Osteoblast (primary cell): ENCODE results near the gene PAK1. TPM values are rescaled to one million over a fixed set of nuclear protein-coding genes. Genes with fewer than 3 reads are reported as not detected.

Experiments
- DNase-seq: peaks from one replicate; pipeline ENCODE4 v3.0.0; 2011; ENCODE audit warnings: low spot score, mixed read lengths; ENCODE audit not compliant: insufficient read length; ENCODE audit errors: missing footprints
- H2AFZ ChIP-seq: 2 replicates; pipeline ENCODE4 v1.6.0; 2011; ENCODE audit warnings: mild to moderate bottlenecking, low read length
- H3K27ac ChIP-seq: 2 replicates; pipeline ENCODE4 v1.5.1; 2011; ENCODE audit warnings: mild to moderate bottlenecking, low read depth, low read length, moderate library complexity
- H3K27me3 ChIP-seq: 2 replicates; pipeline ENCODE4 v1.6.0; 2012; ENCODE audit warnings: mild to moderate bottlenecking, control low read depth, inconsistent platforms, low read length, moderate library complexity; ENCODE audit not compliant: insufficient read depth
- H3K36me3 ChIP-seq: 2 replicates; pipeline ENCODE4 v1.5.1; 2011; ENCODE audit warnings: mild to moderate bottlenecking, low read length, control low read depth, moderate library complexity; ENCODE audit not compliant: insufficient read depth
- H3K4me1 ChIP-seq: 2 replicates; pipeline ENCODE4 v1.5.1; 2011; ENCODE audit warnings: mild to moderate bottlenecking, low read length, control low read depth, moderate library complexity; ENCODE audit not compliant: insufficient read depth
- H3K4me2 ChIP-seq: 2 replicates; pipeline ENCODE4 v1.6.0; 2011; ENCODE audit warnings: mild to moderate bottlenecking, low read length; ENCODE audit not compliant: insufficient read depth
- H3K4me3 ChIP-seq: fragments of 200-600 bp; sonication (generic); 3 replicates; pipeline ENCODE4 v1.5.1; 2012; ENCODE audit warnings: mild to moderate bottlenecking, low read length, inconsistent platforms; ENCODE audit not compliant: insufficient read depth
- H3K79me2 ChIP-seq: 2 replicates; pipeline ENCODE4 v1.6.0; 2012; ENCODE audit warnings: mild to moderate bottlenecking, low read length, control low read depth, inconsistent platforms; ENCODE audit not compliant: insufficient read depth
- H3K9me3 ChIP-seq: 2 replicates; pipeline ENCODE4 v1.5.1; 2011; ENCODE audit warnings: low read depth, low read length, control low read depth
- H4K20me1 ChIP-seq: 2 replicates; pipeline ENCODE4 v1.6.0; 2012; ENCODE audit warnings: mild to moderate bottlenecking, low read length, control low read depth; ENCODE audit not compliant: insufficient read depth
- CTCF ChIP-seq: IDR thresholded peaks from 2 replicates; pipeline ENCODE4 v1.5.1; 2011; ENCODE audit warnings: mild to moderate bottlenecking, low read depth, low read length, moderate library complexity; ENCODE audit errors: extremely low read depth
- total RNA-seq: library from RNA; depleted of rRNA; stranded (reverse); fragments of >200 nt; gene quantifications from 2 replicates; pipeline ENCODE4 v1.2.3, GENCODE V29; 2012

Gene PAK1
- total RNA-seq, 1 donor: 34.4 TPM

DNA sequence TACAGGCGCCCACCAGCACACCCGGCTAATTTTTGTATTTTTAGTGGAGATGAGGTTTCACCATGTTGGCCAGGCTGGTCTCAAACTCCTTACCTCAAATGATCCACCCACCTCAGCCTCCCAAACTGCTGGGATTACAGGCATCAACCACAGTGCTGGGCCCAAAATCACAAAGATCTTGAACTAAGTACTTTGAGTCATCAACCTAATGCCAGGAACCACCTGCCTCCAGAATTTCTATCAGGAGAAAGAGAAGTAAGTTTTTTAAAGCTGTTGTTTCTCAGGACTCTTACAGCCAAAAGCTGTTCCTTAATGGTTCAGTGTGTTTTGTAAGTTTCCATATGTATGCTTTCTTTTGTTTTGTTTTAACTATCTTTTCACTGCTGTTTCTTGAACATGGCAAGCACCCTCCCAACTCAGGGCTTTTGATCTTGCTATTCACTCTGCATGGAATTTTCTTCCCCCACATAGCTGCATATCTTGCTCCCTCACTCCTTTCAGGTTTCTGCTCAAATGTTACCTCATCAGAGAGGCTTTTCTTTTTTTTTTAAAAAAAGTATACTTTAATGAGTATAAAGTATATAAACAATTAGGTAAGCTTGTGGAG, 6.0 kb upstream of the PAK1 start:
- no peaks in the 10 kb centered on the region for H3K36me3 ChIP-seq
- no peak for DNase-seq
- TF ChIP-seq CTCF: no peak
- H3K27ac ChIP-seq: no peak overlapping the region
- H3K4me2 ChIP-seq: no peak overlapping the region
- H3K9me3 ChIP-seq: no peaks in the 10 kb centered on the region
- H3K27me3 ChIP-seq: peaks cover 4% of the 10 kb centered on the region
- no peaks in the 10 kb centered on the region for H3K4me1 ChIP-seq
- no peak overlapping the region for H3K4me3 ChIP-seq
- H2AFZ ChIP-seq: no peak overlapping the region
- H3K79me2 ChIP-seq: no peaks in the 10 kb centered on the region
- no peaks in the 10 kb centered on the region for H4K20me1 ChIP-seq

DNA sequence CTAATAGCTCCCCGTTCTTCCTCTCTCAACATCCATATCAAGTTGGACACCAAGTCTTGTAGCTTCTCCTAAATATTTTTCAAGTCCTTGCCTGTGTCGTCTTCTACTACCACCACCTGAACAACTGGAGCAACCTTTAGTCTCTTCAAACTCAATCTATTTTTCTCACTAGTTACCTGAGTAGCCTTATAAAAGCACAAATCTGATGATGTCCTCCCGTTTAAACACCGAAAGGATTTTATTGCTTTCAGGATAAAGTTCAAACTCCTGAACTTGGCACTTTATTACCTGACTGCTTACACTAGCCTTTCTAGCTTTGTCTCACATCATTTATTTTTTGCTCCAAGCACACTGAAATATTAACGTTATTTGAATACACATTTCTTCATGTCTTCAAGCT, 1.3 kb upstream of the PAK1 start:
- Histone ChIP-seq H3K4me2 (no peak overlapping the region), H4K20me1 (no peaks in the 10 kb centered on the region), H3K27ac (no peak overlapping the region), H3K9me3 (no peaks in the 10 kb centered on the region), H2AFZ (no peak overlapping the region), H3K4me3 (no peak overlapping the region), H3K79me2 (no peaks in the 10 kb centered on the region), H3K4me1 (peaks cover 4% of the 10 kb centered on the region), H3K36me3 (no peaks in the 10 kb centered on the region), H3K27me3 (peaks cover 39% of the 10 kb centered on the region)
- DNase-seq: no peak
- TF ChIP-seq CTCF: no peak

DNA sequence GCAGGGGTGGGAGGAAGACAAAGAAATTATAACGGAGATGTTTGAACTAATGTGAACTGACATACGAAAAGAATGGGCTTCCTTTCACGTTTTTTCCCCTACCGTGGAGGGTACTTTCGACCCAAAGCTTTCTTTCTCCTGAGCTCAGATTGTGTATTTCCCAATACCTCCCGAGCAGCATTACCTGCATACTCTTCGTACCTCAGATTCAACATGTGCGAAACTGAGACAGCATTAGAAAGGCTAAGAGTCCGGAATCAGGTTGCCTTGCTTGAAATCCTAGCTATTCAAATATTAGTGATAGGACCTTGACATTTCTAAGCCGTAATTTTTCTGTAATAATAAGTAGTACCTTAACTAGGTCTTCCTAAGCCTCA, 778 bp upstream of the PAK1 start:
- Histone ChIP-seq H3K9me3 (no peaks in the 10 kb centered on the region), H3K4me1 (peaks cover 4% of the 10 kb centered on the region), H3K36me3 (no peaks in the 10 kb centered on the region), H3K4me2 (peak overlapping the region; percentile 57), H3K4me3 (peak overlapping the region; percentile 64), H4K20me1 (no peaks in the 10 kb centered on the region), H3K79me2 (no peaks in the 10 kb centered on the region), H3K27me3 (peaks cover 44% of the 10 kb centered on the region), H3K27ac (no peak overlapping the region), H2AFZ (peak overlapping the region; percentile 36)
- no peak for TF ChIP-seq CTCF
- DNase-seq: peak; percentile 43

DNA sequence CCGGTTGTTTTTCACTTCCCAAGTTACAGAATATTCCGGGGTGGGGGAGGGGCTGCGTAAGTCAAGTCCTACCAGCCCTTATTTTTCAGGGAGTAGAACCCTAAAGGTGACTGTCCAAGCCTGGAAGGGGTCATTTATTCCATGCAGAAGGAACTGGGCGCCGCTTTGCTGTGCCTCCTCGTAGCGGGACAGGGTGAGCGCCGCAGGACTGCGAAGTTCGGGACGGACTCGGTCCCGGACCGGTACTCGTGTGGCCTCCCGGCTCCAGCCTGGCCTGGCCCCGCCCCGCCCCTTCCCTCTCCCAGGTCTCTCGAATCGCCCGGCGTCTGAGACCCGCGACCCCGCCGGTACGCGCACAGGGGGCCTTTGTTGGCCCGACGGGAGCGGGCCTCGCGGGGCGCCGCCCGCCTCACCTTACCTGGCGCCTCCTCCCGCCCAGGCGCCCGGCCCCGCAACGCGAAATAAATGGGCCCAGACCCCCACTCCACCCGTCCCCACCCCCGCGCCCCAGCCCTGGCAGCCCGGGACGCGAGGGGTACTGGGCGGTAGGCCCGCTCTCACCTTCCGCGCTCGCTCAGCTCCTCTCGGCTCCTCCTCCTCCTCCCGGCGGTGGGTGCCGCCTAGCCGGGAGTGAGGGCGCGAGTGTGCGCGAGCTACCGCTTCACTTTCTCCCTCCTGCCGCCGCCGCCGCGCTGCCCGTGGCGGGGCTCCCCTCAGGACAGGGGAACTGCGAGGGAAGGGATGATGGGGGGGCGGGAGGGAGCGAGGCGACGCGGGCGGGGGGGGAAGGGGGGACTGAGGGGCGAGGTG, 698 bp downstream of the PAK1 start:
- Histone ChIP-seq H3K27me3 (peaks cover 49% of the 10 kb centered on the region), H3K27ac (no peak overlapping the region), H3K4me3 (peak overlapping the region; percentile 64), H3K79me2 (no peaks in the 10 kb centered on the region), H3K4me1 (peaks cover 4% of the 10 kb centered on the region), H3K36me3 (no peaks in the 10 kb centered on the region), H3K4me2 (peak overlapping the region; percentile 74), H2AFZ (peak overlapping the region; percentile 18), H3K9me3 (no peaks in the 10 kb centered on the region), H4K20me1 (no peaks in the 10 kb centered on the region)
- TF ChIP-seq CTCF: no peak
- peak; percentile 73 for DNase-seq
